ENCODE results near the gene F2RL3.

DNA sequence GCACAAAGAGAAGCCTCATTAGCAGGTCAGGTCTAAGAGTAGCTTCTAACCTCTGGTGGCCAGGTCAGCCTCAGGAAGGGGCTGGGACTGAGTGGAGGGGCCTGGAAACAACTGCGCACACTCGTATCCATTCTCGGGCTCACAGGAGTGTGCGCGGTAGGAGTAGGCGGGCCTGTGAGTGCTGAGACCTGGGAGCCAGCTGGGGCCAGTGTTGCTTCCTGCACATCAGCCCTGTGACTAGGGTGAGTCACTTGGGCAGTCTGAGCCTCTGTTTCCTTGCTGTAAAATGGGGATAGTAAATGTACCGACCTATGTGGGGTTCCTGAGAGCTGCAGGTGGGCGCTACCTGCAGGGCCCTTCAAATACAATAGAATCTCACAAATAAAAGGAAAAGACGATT lies 32.7 kb upstream of the F2RL3 start:
- TF ChIP-seq EP300 (conservative IDR thresholded peaks at IDR 0.05; ENCODE audit: poor library complexity, severe bottlenecking) = no peak
- TF ChIP-seq CTCF (IDR thresholded peaks at IDR 0.05; ENCODE audit: poor library complexity, severe bottlenecking) = no peak
